ENCODE measurements around the gene SKI.

SKI gene

GRCh38 chr1:2298685-2299084 lies 70.6 kb downstream of the SKI start:
- DNase-seq: no peak

- no peak for DNase-seq
Measured at GRCh38 chr1:2299131-2299627, 71.1 kb downstream of the SKI start.

GRCh38 chr1:2300004-2300771 lies 72.1 kb downstream of the SKI start:
- DNase-seq: no peak

- no peak for DNase-seq
Measured at GRCh38 chr1:2300851-2301606, 72.9 kb downstream of the SKI start.

GRCh38 chr1:2301607-2302291 lies 73.6 kb downstream of the SKI start:
- no peak for DNase-seq

- no peak for DNase-seq
Measured at GRCh38 chr1:2302292-2302925, 74.3 kb downstream of the SKI start.

GRCh38 chr1:2303016-2303775 lies 75.1 kb downstream of the SKI start:
- DNase-seq: no peak

GRCh38 chr1:2303781-2304180 lies 75.7 kb downstream of the SKI start:
- DNase-seq: no peak

GRCh38 chr1:2304282-2304681 lies 76.2 kb downstream of the SKI start:
- DNase-seq: no peak

GRCh38 chr1:2304921-2305681 lies 77.0 kb downstream of the SKI start:
- DNase-seq: no peak

GRCh38 chr1:2306151-2306978 lies 78.2 kb downstream of the SKI start:
- no peak for DNase-seq

GRCh38 chr1:2307064-2307605 lies 79.0 kb downstream of the SKI start:
- no peak for DNase-seq

GRCh38 chr1:2307972-2308371 lies 79.9 kb downstream of the SKI start:
- no peak for DNase-seq

- no peak for DNase-seq
Measured at GRCh38 chr1:2308844-2309243, 80.7 kb downstream of the SKI start.

- DNase-seq: no peak
Measured at GRCh38 chr1:2310332-2311183, 82.4 kb downstream of the SKI start.

- no peak for DNase-seq
Measured at GRCh38 chr1:2311184-2312032, 83.3 kb downstream of the SKI start.

- no peak for DNase-seq
Measured at GRCh38 chr1:2312160-2312514, 84.0 kb downstream of the SKI start.

- DNase-seq: no peak
Measured at GRCh38 chr1:2312515-2313301, 84.6 kb downstream of the SKI start.

Measured in NCI-H226 (cell line).